HG03060 (cell line): Measurements from ENCODE around the gene TNS3.
A peak's percentile ranks its signal among the peaks of the same experiment; 100 is the strongest.

Experiments
- ATAC-seq: cut with Tn5 transposase; IDR thresholded peaks from one replicate; pipeline ENCODE4 v1.9.1; 2021; ENCODE audit warnings: low read depth, moderate number of reproducible peaks; ENCODE audit not compliant: unreplicated experiment

Gene TNS3

DNA sequence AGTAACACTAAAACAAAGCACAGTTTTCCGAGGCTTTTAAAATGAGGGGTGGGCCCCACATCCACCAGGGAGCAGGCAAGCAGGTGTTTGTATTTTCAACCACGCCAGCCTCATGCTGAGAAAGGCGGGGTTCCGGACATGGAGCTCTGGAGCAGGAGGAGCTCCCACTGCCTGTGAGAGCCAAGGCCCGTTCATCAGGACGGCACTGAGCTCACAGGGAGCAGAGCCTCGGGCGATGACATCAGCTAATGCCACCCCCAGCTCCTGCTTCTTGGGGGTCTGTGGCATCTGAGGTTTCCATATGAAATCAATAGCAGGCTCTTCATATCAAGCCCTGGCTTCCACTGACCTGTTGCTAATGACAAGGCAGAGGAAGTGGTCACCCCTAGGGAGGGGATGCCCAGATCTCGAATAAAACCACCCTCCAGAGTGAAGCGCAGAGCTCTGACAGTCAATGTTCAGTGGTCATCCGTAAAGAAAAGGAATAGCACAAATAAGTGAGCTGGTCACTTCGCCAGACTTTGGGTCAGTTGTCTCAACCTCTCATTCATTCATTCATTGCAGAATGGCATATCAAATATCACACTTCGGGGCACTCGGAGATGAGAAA, 89.1 kb downstream of the TNS3 start:
- no peak for ATAC-seq

- no peak for ATAC-seq
These were observed 91.2 kb downstream of the TNS3 start for GRCh38 chr7:47490501-47491265.

- no peak for ATAC-seq
These were observed 92.3 kb downstream of the TNS3 start for GRCh38 chr7:47489624-47490023.

DNA sequence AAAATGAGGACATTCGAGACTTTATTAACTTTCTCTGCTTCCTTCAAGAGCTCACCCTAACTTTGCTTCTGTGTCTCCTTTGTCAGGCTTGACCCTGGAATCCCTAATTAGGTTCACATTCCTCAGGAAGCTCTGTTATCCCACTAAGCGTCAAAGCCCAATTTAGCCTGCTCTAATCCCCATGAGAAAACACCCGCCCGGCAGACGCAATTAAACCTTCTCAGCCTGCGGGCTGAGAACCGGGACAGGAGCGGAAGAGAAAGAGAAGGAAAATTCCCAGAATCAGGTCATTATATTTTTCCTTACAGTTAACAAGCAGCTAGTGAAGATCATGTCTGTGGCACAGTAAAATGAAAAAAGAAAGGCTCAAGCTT, 93.0 kb downstream of the TNS3 start:
- no peak for ATAC-seq

- no peak for ATAC-seq
These were observed 93.5 kb downstream of the TNS3 start for GRCh38 chr7:47488201-47488968.

DNA sequence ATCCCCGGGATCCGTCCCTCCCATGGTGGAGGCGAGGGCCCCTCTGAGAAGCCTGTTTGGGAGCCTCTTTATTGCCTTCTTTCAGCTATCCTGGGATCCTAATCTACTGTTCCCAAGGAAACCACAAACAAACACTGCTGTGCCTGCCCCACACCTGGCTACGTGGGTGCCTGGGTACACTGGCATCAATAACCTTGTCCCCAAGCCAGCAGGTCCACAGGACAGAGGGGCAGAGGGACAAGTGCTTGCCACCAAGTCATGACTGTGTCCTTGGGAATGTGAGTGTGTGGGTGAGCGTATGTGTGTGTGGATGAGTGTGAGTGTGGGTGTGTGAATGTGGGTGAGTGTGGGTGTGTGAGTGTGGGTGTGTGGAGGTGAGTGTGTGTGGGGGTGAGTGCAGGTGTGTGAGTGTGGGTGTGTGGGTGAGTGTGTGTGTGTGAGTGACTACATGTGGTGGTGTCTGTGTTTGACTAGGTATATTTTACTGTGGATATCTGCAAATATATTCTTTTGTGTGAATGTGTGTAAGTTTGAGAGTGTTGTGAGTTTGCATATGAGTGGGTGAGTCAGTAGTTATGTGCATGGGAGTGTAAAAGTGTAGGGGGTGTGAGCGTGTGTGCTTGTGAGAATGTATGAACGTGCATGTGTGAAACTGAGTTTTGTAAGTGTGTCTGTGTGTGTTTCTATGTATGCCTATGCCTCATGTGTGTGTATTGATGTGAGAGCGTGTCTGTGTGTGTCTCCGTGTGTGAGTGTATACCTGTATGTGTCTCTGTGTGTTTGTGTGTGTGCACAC, 96.1 kb downstream of the TNS3 start:
- no peak for ATAC-seq

DNA sequence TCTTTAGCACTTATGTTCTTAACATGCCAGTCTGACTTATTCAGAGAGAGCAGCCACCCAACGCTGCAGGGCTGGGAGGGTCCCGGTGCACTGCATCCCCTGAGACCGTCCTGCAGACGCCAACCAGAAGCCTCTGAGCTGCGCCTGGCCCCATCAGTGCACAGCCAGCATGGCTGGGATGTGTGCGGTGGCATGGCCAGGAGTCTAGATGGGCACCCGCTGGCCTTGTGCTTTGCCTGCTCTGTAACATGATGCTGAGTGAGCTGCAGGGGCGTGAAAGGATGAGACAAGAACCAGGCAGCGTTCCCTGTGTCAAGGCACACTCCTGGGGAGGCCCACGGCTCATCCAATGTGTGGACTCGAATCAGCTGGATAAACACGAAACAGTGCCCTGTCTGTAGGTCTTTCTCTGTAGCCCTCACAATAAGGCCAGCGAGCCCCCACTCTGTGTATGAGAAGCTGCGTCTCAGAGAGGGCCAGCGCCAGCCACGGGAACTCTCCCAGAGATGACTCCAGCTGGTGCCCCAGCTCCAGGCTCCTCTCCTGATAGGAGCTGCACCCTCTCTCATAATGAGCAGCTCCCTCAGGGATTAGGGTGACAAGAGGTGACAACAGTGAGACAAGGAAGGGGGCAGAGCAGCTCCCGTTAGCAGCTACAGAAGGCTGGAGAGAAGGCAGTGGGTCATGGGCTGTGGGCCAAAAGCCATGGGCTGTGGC, 96.8 kb downstream of the TNS3 start:
- ATAC-seq: no peak

GRCh38 chr7:47484457-47484856, 97.5 kb downstream of the TNS3 start:
- ATAC-seq: no peak

GRCh38 chr7:47483604-47484273, 98.2 kb downstream of the TNS3 start:
- ATAC-seq: no peak

DNA sequence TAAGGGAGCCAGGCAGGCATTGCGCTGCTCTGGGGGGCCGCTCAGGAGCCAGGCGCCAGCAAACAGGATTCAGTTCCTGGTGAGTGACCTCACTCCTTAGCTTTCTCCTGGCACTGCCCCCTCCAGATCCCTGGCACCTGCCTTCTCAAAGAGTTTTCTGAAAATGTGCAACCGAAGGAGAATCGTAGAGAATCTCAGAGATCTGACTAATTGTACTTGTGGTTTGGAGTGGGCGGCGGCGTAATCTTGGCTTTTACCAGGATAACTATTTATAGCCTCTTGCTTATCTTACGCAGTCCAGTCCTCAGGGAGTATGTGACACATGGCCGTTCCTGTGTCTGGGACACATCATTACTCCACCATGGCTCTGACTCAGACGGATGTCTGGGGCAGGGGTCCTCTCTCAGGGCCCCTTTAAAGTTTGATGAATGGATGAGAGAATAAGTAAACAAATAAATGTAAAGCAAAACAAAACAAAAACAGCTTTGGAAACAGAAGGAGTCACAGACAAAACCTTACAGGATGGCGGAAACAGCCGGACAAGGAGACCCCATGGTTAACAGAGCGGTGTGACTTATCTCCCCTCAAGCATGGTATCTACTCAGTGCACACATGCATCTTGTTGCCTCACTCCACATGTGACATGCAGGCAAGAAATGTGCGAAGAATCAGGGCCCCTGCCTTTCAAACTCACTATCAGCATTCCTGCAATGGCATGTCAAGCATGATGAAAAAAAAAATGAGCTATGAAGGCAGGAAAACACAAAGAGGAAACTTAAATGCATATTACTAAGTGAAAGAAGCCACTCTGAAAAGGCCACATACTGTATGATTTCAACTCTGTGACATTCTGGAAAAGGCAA, 99.7 kb downstream of the TNS3 start:
- no peak for ATAC-seq

- ATAC-seq: no peak
These were observed 100.3 kb downstream of the TNS3 start for GRCh38 chr7:47481541-47482012.

GRCh38 chr7:47480576-47481538, 101.1 kb downstream of the TNS3 start:
- peak; percentile 45 for ATAC-seq

GRCh38 chr7:47479821-47480575, 101.9 kb downstream of the TNS3 start:
- no peak for ATAC-seq

- no peak for ATAC-seq
These were observed 102.8 kb downstream of the TNS3 start for GRCh38 chr7:47478926-47479711.

DNA sequence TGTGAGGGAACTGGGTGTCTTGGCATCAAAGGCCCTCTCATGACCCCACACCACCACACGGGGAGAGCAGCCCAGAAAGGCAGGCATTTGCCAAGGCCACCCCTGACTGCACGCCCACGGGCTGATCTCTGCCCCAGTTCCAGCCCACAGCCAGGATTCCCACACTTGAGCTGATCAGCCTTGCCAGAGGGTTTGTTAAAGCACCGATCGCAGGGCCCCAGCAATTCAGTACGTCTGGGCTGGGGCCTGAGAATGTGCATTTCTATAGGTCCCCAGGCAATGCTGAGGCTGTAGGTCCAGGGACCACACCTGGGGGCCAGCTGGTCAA, 103.9 kb downstream of the TNS3 start:
- ATAC-seq: no peak
